VCaP (cell line): Measurements from ENCODE around the gene IRAK2.
A peak's percentile ranks its signal among the peaks of the same experiment; 100 is the strongest.

Experiments used
- H3K27ac ChIP-seq: fragments of 450-650 bp; 2 replicates; pipeline ENCODE4 v1.5.1; 2017
- CTCF ChIP-seq: fragments of 450-650 bp; conservative IDR thresholded peaks from 2 replicates; pipeline ENCODE4 v1.5.1; 2017; ENCODE audit warnings: mild to moderate bottlenecking, moderate library complexity

Gene IRAK2

GRCh38 chr3:10187290-10187876, 22.7 kb downstream of the IRAK2 start:
- H3K27ac ChIP-seq, result no peak overlapping the region
- no peak for TF ChIP-seq CTCF

GRCh38 chr3:10187944-10188343, 23.2 kb downstream of the IRAK2 start:
- no peak overlapping the region for H3K27ac ChIP-seq
- TF ChIP-seq CTCF, result no peak

GRCh38 chr3:10188804-10189556, 24.3 kb downstream of the IRAK2 start:
- peak overlapping the region; percentile 22 for H3K27ac ChIP-seq
- TF ChIP-seq CTCF, result no peak

- peak overlapping the region; percentile 22 for H3K27ac ChIP-seq
- TF ChIP-seq CTCF, result no peak
These were observed 25.0 kb downstream of the IRAK2 start for GRCh38 chr3:10189557-10190354.

- H3K27ac ChIP-seq, result peak overlapping the region; percentile 83
- no peak for TF ChIP-seq CTCF
These were observed 28.4 kb downstream of the IRAK2 start for GRCh38 chr3:10192953-10193691.

GRCh38 chr3:10193692-10194327, 29.1 kb downstream of the IRAK2 start:
- H3K27ac ChIP-seq, result peak overlapping the region; percentile 83

More at GRCh38 chr3:10193692-10194327, 29.1 kb downstream of the IRAK2 start:
- no peak for TF ChIP-seq CTCF
